ENCODE results near the gene SMKR1. TPM values are rescaled to one million over a fixed set of nuclear protein-coding genes. Genes with fewer than 3 reads are reported as not detected.
A peak's percentile ranks its signal among the peaks of the same experiment; 100 is the strongest.

The SMKR1 gene
- total RNA-seq (1 to 10 TPM; 1.3 to 3.6 (median 2.2) TPM), total RNA-seq (0.61 to 5.0 (median 1.2) reads per million in 29 experiments)
- total RNA-seq (2013) = 2.9 TPM

GRCh38 chr7:129501760-129502707 is at the start of gene SMKR1:
Gene SMKR1 (plus strand): TSS chr7:129502531. CDS start chr7:129502825, 294 bp downstream.
- CTCF ChIA-PET = no interaction called here
- peak within 1 kb of the TSS; percentile 76 to 87 (median 80) for H3K4me3 Mint-ChIP-seq

GRCh38 chr7:129452589-129453231 is 49.6 kb upstream of the SMKR1 start:
- no peak for ATAC-seq (replicated peaks in 1 of 4)
- Mint-ChIP-seq H3K27me3 (no peaks in the 10 kb centered on the region), H3K27ac (no peak overlapping the region), H3K36me3 (peaks cover 7% of the 10 kb centered on the region), H3K4me1 (no peaks in the 10 kb centered on the region), H3K9me3 (peaks cover 7 to 9% (median 8%) of the 10 kb centered on the region in 3 donors), H3K4me3 (no peak overlapping the region)
- CTCF ChIA-PET = no interaction called here
- POLR2A ChIA-PET = no interaction called here
- Histone ChIP-seq H3K9me3 (no peaks in the 10 kb centered on the region), H3K4me3 (ENCODE audit: control insufficient read depth in 1 of 2, extremely low read depth in 1 of 2, low read length in 1 of 2) (no peak overlapping the region), H3K27me3 (replicated peaks in 1 of 2; ENCODE audit: control insufficient read depth in 2 of 2, extremely low read depth in 1 of 2, insufficient read depth in 2 of 2, low read length in 1 of 2) (no peaks in the 10 kb centered on the region), H3K36me3 (ENCODE audit: control insufficient read depth in 2 of 2, extremely low read depth in 1 of 2, insufficient read depth in 1 of 2, low read length in 1 of 2) (no peaks in the 10 kb centered on the region), H3K4me1 (ENCODE audit: control insufficient read depth in 1 of 2, extremely low read depth in 1 of 2, insufficient read depth in 2 of 2, low read length in 2 of 2) (no peaks in the 10 kb centered on the region), H3K27ac (ENCODE audit: low read length) (no peak overlapping the region)
- WGBS (ENCODE audit: insufficient coverage) = no CpG with 5 or more reads among the region's 2 CpGs
- DNase-seq = no peak

More at GRCh38 chr7:129501760-129502707, at the start of gene SMKR1:
- Histone ChIP-seq H3K27me3 (replicated peaks in 1 of 2; ENCODE audit: control insufficient read depth in 2 of 2, extremely low read depth in 1 of 2, insufficient read depth in 2 of 2, low read length in 1 of 2) (no peaks in the 10 kb centered on the region), H3K27ac (ENCODE audit: low read length) (peak within 1 kb of the TSS; percentile 71), H3K9me3 (no peaks in the 10 kb centered on the region), H3K4me1 (ENCODE audit: control insufficient read depth in 1 of 2, extremely low read depth in 1 of 2, insufficient read depth in 2 of 2, low read length in 2 of 2) (peaks cover 2 to 17% of the 10 kb centered on the region in 2 experiments), H3K4me3 (ENCODE audit: control insufficient read depth in 1 of 2, extremely low read depth in 1 of 2, low read length in 1 of 2) (peak within 1 kb of the TSS; percentile 35 to 67), H3K36me3 (ENCODE audit: control insufficient read depth in 2 of 2, extremely low read depth in 1 of 2, insufficient read depth in 1 of 2, low read length in 1 of 2) (no peaks in the 10 kb centered on the region)
- H3K36me3 Mint-ChIP-seq = no peaks in the 10 kb centered on the region
- POLR2A ChIA-PET = interaction anchor here in 1 of 2 donors (0.7 kb wide), 1 partner anchor 68 kb away, joined by 5 read pairs; the partner anchor contains the start of gene STRIP2
- peaks cover 12 to 24% (median 15%) of the 10 kb centered on the region in 3 donors for H3K4me1 Mint-ChIP-seq
- ATAC-seq (replicated peaks in 1 of 4) (peak; percentile 97 to 98 (median 98)), DNase-seq (peak; percentile 80 to 97 (median 92))
- 8% methylated on average over 78 of the region's 89 CpGs for WGBS (ENCODE audit: insufficient coverage)
- H3K27ac Mint-ChIP-seq = peak within 1 kb of the TSS; percentile 77
- no peaks in the 10 kb centered on the region for H3K27me3 Mint-ChIP-seq
- no peaks in the 10 kb centered on the region for H3K9me3 Mint-ChIP-seq

DNA sequence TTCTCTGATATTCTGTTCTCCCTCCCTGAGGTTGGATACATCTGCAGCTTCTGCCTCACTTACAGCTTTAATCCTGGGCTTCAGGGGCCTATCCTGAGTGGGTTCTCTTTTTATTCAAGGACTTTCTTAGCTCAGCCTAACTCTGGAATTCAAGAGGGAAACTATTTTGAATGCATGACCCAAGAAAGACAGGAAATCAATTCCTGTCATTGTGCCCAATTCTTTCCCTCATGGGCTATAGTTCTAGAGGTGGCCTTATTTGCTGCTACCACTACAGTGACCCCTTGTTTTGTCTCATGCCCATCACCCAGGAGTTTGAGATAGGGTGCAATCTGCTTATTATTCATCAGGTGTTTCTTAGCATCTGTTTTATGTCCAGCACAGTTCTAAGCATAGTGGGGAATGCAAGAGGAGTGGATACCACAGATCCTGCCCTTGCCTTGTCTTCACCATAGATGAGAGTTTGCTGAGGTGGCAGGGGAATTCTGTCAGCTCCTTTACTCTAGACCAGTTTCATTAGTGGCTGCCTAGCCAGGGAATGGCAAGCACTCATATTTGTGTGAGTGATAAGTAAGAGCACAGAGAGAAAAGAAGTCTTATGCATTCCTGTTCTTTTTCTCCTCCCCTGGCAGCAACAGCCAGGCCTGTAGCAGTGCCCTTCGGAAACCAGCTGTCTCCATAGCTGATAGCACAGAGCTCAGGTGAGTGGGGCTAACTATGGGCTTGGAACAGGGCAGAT is 48.7 kb upstream of the SMKR1 start:
- Mint-ChIP-seq H3K36me3 (peaks cover 6% of the 10 kb centered on the region), H3K4me3 (no peak overlapping the region), H3K9me3 (peaks cover 5 to 7% (median 6%) of the 10 kb centered on the region in 3 donors), H3K27ac (no peak overlapping the region), H3K4me1 (no peaks in the 10 kb centered on the region), H3K27me3 (no peaks in the 10 kb centered on the region)
- CTCF ChIA-PET = interaction anchor here in 1 of 2 donors (0.6 kb wide), 1 partner anchor 18 kb away, joined by 3 read pairs; no protein-coding TSS in a partner anchor
- WGBS (ENCODE audit: insufficient coverage) = 100% methylated on average over 1 of the region's 1 CpG
- Histone ChIP-seq H3K9me3 (no peaks in the 10 kb centered on the region), H3K4me1 (ENCODE audit: control insufficient read depth in 1 of 2, extremely low read depth in 1 of 2, insufficient read depth in 2 of 2, low read length in 2 of 2) (no peaks in the 10 kb centered on the region), H3K27ac (ENCODE audit: low read length) (no peak overlapping the region), H3K27me3 (replicated peaks in 1 of 2; ENCODE audit: control insufficient read depth in 2 of 2, extremely low read depth in 1 of 2, insufficient read depth in 2 of 2, low read length in 1 of 2) (no peaks in the 10 kb centered on the region), H3K4me3 (ENCODE audit: control insufficient read depth in 1 of 2, extremely low read depth in 1 of 2, low read length in 1 of 2) (no peak overlapping the region), H3K36me3 (ENCODE audit: control insufficient read depth in 2 of 2, extremely low read depth in 1 of 2, insufficient read depth in 1 of 2, low read length in 1 of 2) (no peaks in the 10 kb centered on the region)
- ATAC-seq (replicated peaks in 1 of 4) = no peak
- POLR2A ChIA-PET = no interaction called here
- no peak for DNase-seq

- no peak overlapping the region for H3K27ac ChIP-seq (ENCODE audit: low read length)
- no peaks in the 10 kb centered on the region for H3K4me1 Mint-ChIP-seq
- no peaks in the 10 kb centered on the region for H3K27me3 ChIP-seq (replicated peaks in 1 of 2; ENCODE audit: control insufficient read depth in 2 of 2, extremely low read depth in 1 of 2, insufficient read depth in 2 of 2, low read length in 1 of 2)
- no peak overlapping the region for H3K4me3 Mint-ChIP-seq
- ChIA-PET CTCF (no interaction called here), POLR2A (no interaction called here)
- H3K4me3 ChIP-seq (ENCODE audit: control insufficient read depth in 1 of 2, extremely low read depth in 1 of 2, low read length in 1 of 2) = no peak overlapping the region
- no peaks in the 10 kb centered on the region for H3K27me3 Mint-ChIP-seq
- ATAC-seq (replicated peaks in 1 of 4) (no peak), DNase-seq (no peak)
- H3K9me3 ChIP-seq = no peaks in the 10 kb centered on the region
- no peak overlapping the region for H3K27ac Mint-ChIP-seq
- no peaks in the 10 kb centered on the region for H3K36me3 ChIP-seq (ENCODE audit: control insufficient read depth in 2 of 2, extremely low read depth in 1 of 2, insufficient read depth in 1 of 2, low read length in 1 of 2)
- peaks cover under 1% of the 10 kb centered on the region for H3K36me3 Mint-ChIP-seq
- WGBS (ENCODE audit: insufficient coverage) = 98% methylated on average over 4 of the region's 4 CpGs
- peaks cover under 1 to 4% (median under 1%) of the 10 kb centered on the region in 3 donors for H3K9me3 Mint-ChIP-seq
- H3K4me1 ChIP-seq (ENCODE audit: control insufficient read depth in 1 of 2, extremely low read depth in 1 of 2, insufficient read depth in 2 of 2, low read length in 2 of 2) = no peaks in the 10 kb centered on the region
These were observed 48.1 kb upstream of the SMKR1 start for GRCh38 chr7:129454249-129454551.

DNA sequence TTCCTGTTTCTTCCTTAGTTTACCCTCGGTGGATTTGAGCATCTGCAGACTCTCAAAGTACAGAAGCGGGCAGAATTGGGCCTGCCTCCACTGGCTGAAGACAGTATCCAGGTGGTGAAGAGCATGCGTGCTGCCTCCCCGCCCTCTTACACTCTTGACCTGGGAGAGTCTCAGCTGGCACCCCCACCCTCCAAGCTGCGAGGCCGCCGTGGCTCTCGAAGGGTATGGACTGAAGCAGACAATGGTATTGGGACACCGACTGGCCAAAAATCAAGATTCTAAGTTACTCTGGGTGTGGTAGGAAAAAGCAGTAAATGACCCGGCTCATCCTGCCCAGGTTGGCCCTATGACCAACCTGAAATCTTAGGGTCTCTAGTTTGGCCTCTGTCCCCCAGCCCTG is 45.9 kb upstream of the SMKR1 start:
- 100% methylated on average over 3 of the region's 10 CpGs for WGBS (ENCODE audit: insufficient coverage)
- no peak overlapping the region for H3K27ac Mint-ChIP-seq
- CTCF ChIA-PET = no interaction called here
- Histone ChIP-seq H3K4me1 (ENCODE audit: control insufficient read depth in 1 of 2, extremely low read depth in 1 of 2, insufficient read depth in 2 of 2, low read length in 2 of 2) (no peaks in the 10 kb centered on the region), H3K9me3 (no peaks in the 10 kb centered on the region), H3K27me3 (replicated peaks in 1 of 2; ENCODE audit: control insufficient read depth in 2 of 2, extremely low read depth in 1 of 2, insufficient read depth in 2 of 2, low read length in 1 of 2) (no peaks in the 10 kb centered on the region), H3K27ac (ENCODE audit: low read length) (no peak overlapping the region), H3K36me3 (ENCODE audit: control insufficient read depth in 2 of 2, extremely low read depth in 1 of 2, insufficient read depth in 1 of 2, low read length in 1 of 2) (no peaks in the 10 kb centered on the region), H3K4me3 (ENCODE audit: control insufficient read depth in 1 of 2, extremely low read depth in 1 of 2, low read length in 1 of 2) (no peak overlapping the region)
- no peaks in the 10 kb centered on the region for H3K9me3 Mint-ChIP-seq
- H3K4me1 Mint-ChIP-seq = no peaks in the 10 kb centered on the region
- H3K36me3 Mint-ChIP-seq = no peaks in the 10 kb centered on the region
- ATAC-seq (replicated peaks in 1 of 4) (no peak), DNase-seq (no peak)
- no peak overlapping the region for H3K4me3 Mint-ChIP-seq
- H3K27me3 Mint-ChIP-seq = no peaks in the 10 kb centered on the region
- POLR2A ChIA-PET = interaction anchor here in 1 of 2 donors (0.7 kb wide), 1 partner anchor 20 kb away, joined by 10 read pairs; no protein-coding TSS in a partner anchor

- Mint-ChIP-seq H3K4me3 (no peak overlapping the region), H3K36me3 (no peaks in the 10 kb centered on the region)
These were observed 45.2 kb upstream of the SMKR1 start for GRCh38 chr7:129457101-129457500.

More at GRCh38 chr7:129457101-129457500, 45.2 kb upstream of the SMKR1 start:
- ATAC-seq (replicated peaks in 1 of 4) (no peak), DNase-seq (no peak)
- Histone ChIP-seq H3K27ac (ENCODE audit: low read length) (no peak overlapping the region), H3K36me3 (ENCODE audit: control insufficient read depth in 2 of 2, extremely low read depth in 1 of 2, insufficient read depth in 1 of 2, low read length in 1 of 2) (no peaks in the 10 kb centered on the region), H3K4me1 (ENCODE audit: control insufficient read depth in 1 of 2, extremely low read depth in 1 of 2, insufficient read depth in 2 of 2, low read length in 2 of 2) (no peaks in the 10 kb centered on the region), H3K4me3 (ENCODE audit: control insufficient read depth in 1 of 2, extremely low read depth in 1 of 2, low read length in 1 of 2) (no peak overlapping the region), H3K27me3 (replicated peaks in 1 of 2; ENCODE audit: control insufficient read depth in 2 of 2, extremely low read depth in 1 of 2, insufficient read depth in 2 of 2, low read length in 1 of 2) (no peaks in the 10 kb centered on the region), H3K9me3 (no peaks in the 10 kb centered on the region)
- WGBS (ENCODE audit: insufficient coverage) = 83% methylated on average over 1 of the region's 3 CpGs
- Mint-ChIP-seq H3K4me1 (no peaks in the 10 kb centered on the region), H3K27me3 (no peaks in the 10 kb centered on the region), H3K27ac (no peak overlapping the region), H3K9me3 (no peaks in the 10 kb centered on the region)
- POLR2A ChIA-PET = no interaction called here
- CTCF ChIA-PET = no interaction called here

Measured in T-cell (primary cell).